Transverse colon (tissue), 4 donors: Measurements from ENCODE around the gene RNF187. TPM values are rescaled to one million over a fixed set of nuclear protein-coding genes. Genes with fewer than 3 reads are reported as not detected.
A peak's percentile ranks its signal among the peaks of the same experiment; 100 is the strongest.

ENCODE experiments used
- DNase-seq: peaks from one replicate; pipeline ENCODE4 v3.0.0-alpha.2; 2019
- H3K27ac ChIP-seq, 4 donors: fragments of 200-600 bp; sonication (generic); 2 replicates each; pipeline ENCODE4 v1.5.1; 2016 to 2018; ENCODE audit warnings: inconsistent platforms in 4 of 4
- H3K27me3 ChIP-seq: fragments of 200-600 bp; sonication (generic); 2 replicates; pipeline ENCODE4 v1.5.1; 2017; ENCODE audit warnings: inconsistent platforms
- H3K36me3 ChIP-seq, 4 donors: fragments of 200-600 bp; sonication (generic); 2 replicates each; pipeline ENCODE4 v1.5.1; 2017 to 2019; ENCODE audit warnings: inconsistent platforms in 4 of 4
- H3K4me1 ChIP-seq, 4 donors: fragments of 200-600 bp; sonication (generic); 2 replicates each; pipeline ENCODE4 v1.5.1; 2017 to 2020; ENCODE audit warnings: inconsistent platforms in 4 of 4
- H3K4me3 ChIP-seq, 4 donors: fragments of 200-600 bp; sonication (generic); 1 replicate in 1 of 4; 2 replicates in 3 of 4; pipeline versions ENCODE4 v1.5.1 to v1.6.1; 2017 to 2019; ENCODE audit warnings: inconsistent platforms in 4 of 4
- H3K9me3 ChIP-seq, 2 donors: fragments of 200-600 bp; sonication (generic); 2 replicates each; pipeline ENCODE4 v1.5.1; 2017 to 2019; ENCODE audit warnings: inconsistent platforms in 2 of 2
- CTCF ChIP-seq, 5 experiments: fragments of 200-600 bp in 3 of 5; fragments of 450-650 bp in 2 of 5; sonication (generic) in 3 of 5; IDR thresholded peaks; 1 replicate in 2 of 5; 2 replicates in 3 of 5; pipeline ENCODE4 v1.5.1; 2016 to 2017; ENCODE audit warnings: antibody characterized with exemption in 5 of 5, inconsistent platforms in 3 of 5, mild to moderate bottlenecking in 2 of 5, moderate library complexity in 1 of 5
- EP300 ChIP-seq: sonication (generic); formaldehyde crosslinking; IDR thresholded peaks from one replicate; pipeline ENCODE4 v1.6.1; 2017; ENCODE audit warnings: antibody characterized with exemption, low read depth
- POLR2A ChIP-seq: fragments of 450-650 bp; IDR thresholded peaks from one replicate; pipeline ENCODE4 v1.6.1; 2016; ENCODE audit warnings: antibody characterized with exemption, mild to moderate bottlenecking, moderate library complexity
- POLR2AphosphoS5 ChIP-seq, 3 donors: sonication (generic); formaldehyde crosslinking; IDR thresholded peaks; one replicate each; pipeline ENCODE4 v1.6.1; 2016; ENCODE audit warnings: antibody characterized with exemption in 3 of 3
- WGBS, 2 donors: methylation state at CpG; one replicate each; pipeline ENCODE4 v1.1.5; 2018; ENCODE audit warnings: low coverage in 1 of 2; 5-methylcytosine and 5-hydroxymethylcytosine counted together
- in situ Hi-C, 4 donors: fragments of 200-750 bp; cut with MboI; loops; one replicate each; pipeline versions ENCODE4 v1.15.0 to v1.15.1; 2017; ENCODE audit warnings: low sequenced_read_pairs in 3 of 4, low pct_ligation_motif_present in 1 of 4, low pct_unique_long_range_greater_than_20kb in 1 of 4
- intact Hi-C: fragments of 100-400 bp; cut with DNase I; formaldehyde crosslinking; loops from one replicate; pipeline ENCODE4 v1.15.1; 2023; ENCODE audit warnings: low total_unique reads
- total RNA-seq, 4 donors: library from RNA; depleted of rRNA; stranded (reverse); fragments of >200 nt; gene quantifications; one replicate each; pipeline ENCODE4 v1.1.0, GENCODE V29; 2016

The RNF187 gene
- total RNA-seq, 4 donors from 2014 or later: 13.8 to 110 (median 27.1) TPM

DNA sequence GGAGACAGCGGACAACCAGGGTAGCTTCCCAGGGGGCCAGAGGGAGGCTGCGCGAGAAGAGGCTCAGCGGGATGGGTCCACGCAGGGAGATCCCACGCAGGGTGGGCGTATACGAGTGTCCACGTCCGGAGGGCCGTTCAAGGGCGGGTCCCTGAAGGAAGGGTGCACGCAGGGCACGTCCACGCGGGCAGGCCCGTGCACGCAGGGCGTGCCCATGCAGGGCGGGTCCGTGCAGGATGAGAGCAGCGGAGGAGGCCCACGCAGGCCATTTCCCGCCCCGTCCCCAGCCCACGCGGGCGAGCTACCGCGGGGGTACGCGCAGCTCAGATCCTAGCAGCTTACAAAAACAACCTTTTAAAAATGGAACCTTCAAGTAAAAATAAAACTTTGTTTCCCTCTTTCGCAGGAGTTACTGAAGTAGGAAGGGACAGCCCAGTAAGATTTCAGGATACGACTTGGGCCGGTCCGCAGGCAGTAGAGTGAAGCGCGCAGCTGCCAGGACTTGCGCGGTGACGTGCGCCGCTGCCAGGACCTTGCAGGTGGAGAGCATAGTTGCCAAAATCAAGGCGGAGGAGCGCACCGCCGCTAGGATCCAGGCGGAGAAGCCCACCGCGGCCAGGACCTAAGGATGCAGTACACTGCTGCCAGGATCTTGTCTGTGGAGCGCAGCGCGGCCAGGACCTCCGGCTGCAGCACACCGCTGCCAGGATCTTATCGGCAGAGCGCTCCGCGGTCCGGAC, 416 bp upstream of the RNF187 start:
- peak; percentile 67 for DNase-seq
- intact Hi-C loops: no loop called here
- H3K36me3 ChIP-seq: peaks cover 0 to 6% (median 2%) of the 10 kb centered on the region in 4 donors
- peaks cover 7 to 37% (median 19%) of the 10 kb centered on the region in 4 donors for H3K4me1 ChIP-seq
- WGBS, 2 donors: 0% methylated on average over 50 of the region's 60 CpGs; no CpG with 5 or more reads in 1 of the 2 donors
- H3K9me3 ChIP-seq: no peaks in the 10 kb centered on the region
- TF ChIP-seq POLR2AphosphoS5 (IDR thresholded peaks at IDR 0.05): peak; percentile 52 to 61 (median 52)
- no peak for TF ChIP-seq EP300
- TF ChIP-seq CTCF (IDR thresholded peaks at IDR 0.05): no peak
- TF ChIP-seq POLR2A: peak; percentile 60
- H3K27me3 ChIP-seq: no peaks in the 10 kb centered on the region
- H3K4me3 ChIP-seq: peak overlapping the region; percentile 69 to 97 (median 77)
- in situ Hi-C loops: no loop called here
- H3K27ac ChIP-seq: peak overlapping the region; percentile 91 to 97 (median 96)

DNA sequence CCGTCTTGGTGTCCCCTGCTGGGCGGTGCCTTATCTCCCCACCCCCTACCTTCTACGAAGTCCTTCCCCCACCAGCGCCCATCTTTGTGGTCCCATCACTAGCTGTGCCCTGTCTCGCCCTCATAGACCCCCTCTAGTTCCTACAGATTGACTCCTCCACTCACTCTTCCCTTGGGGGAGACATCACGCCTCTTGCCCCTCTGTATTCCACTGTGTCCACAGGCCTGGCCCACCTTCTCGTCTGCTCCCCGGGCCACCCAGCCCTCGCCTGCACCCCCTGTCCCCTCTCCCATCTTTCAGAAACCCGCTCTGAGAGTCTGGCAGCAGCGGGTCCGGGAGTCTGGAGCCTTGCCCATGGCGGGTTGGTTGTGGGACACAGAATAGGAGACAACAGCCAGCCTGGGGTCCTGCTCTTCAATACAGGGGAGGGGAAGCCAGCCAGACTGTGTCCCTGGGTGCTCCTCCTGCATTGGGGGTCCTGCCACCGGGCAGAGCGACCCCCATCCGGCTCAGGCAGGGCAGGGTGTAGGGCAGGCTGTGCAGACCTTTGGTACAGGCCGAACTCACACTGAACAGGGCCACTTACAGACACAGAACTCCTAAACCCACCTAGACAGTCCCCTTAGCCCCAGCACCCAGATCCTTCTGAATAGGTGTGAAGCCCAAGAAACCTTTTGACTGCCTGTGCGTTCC, 1.1 kb downstream of the RNF187 start:
- intact Hi-C loops: no loop called here
- in situ Hi-C loops: no loop called here
- TF ChIP-seq EP300 (no peak), POLR2A (no peak), POLR2AphosphoS5 (IDR thresholded peaks at IDR 0.05) (no peak), CTCF (IDR thresholded peaks at IDR 0.05) (no peak)
- no peak for DNase-seq
- peak overlapping the region; percentile 91 to 97 (median 96) for H3K27ac ChIP-seq
- 30 to 35% methylated on average over 10 to 18 of the region's 18 CpGs for WGBS, 2 donors
- H3K36me3 ChIP-seq: peaks cover 0 to 12% (median 4%) of the 10 kb centered on the region in 4 donors
- H3K4me1 ChIP-seq: peaks cover 7 to 37% (median 19%) of the 10 kb centered on the region in 4 donors
- peak overlapping the region; percentile 69 to 80 (median 72) for H3K4me3 ChIP-seq
- H3K9me3 ChIP-seq: no peaks in the 10 kb centered on the region
- H3K27me3 ChIP-seq: no peaks in the 10 kb centered on the region

DNA sequence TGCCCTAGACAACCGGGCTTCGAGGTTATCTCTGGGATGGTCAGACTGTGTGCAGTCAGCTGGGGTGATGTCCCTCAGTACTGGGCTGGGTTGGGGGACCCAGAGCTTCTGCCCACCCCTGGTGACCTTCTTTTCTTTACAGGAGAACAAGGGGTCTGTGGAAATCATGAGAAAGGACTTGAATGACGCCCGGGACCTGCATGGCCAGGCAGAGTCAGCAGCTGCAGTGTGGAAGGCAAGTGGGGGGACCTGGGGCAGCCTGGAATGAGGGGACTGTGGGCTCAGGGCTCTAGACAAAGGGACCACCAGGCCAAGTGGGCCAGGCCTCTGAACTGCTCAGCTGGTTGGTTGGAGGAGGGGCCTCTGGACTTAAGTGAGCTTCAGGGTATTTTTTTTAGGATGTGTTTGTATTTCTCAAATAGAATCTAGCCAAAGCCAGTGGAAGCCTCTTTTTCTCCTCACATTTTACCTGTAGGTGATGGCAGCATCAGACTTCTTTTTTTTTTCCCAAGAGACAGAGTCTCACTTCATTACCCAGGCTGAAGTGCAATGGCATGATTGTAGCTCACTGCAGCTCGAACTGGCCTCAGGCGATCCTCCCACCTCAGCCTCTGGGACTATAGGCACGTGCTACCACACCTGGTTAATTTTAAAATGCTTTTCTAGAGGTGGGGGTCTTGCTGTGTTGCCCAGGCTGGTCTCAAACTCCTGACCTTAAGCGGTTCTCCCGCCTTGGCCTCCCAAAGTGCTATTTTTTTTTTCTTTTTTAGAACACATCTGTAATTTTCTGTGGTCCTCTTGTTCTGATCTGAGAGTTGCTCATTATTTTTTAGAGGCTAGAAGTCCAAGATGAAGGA, 1.9 kb downstream of the RNF187 start:
- intact Hi-C loops: no loop called here
- peaks cover 0 to 20% (median 7%) of the 10 kb centered on the region in 4 donors for H3K36me3 ChIP-seq
- in situ Hi-C loops: no loop called here
- peaks cover 7 to 37% (median 19%) of the 10 kb centered on the region in 4 donors for H3K4me1 ChIP-seq
- no peaks in the 10 kb centered on the region for H3K27me3 ChIP-seq
- H3K9me3 ChIP-seq: no peaks in the 10 kb centered on the region
- no peak for TF ChIP-seq POLR2A
- no peak for TF ChIP-seq CTCF (IDR thresholded peaks at IDR 0.05)
- TF ChIP-seq POLR2AphosphoS5 (IDR thresholded peaks at IDR 0.05): no peak
- no peak for TF ChIP-seq EP300
- DNase-seq: no peak
- 84 to 95% methylated on average over 3 to 9 of the region's 9 CpGs for WGBS, 2 donors
- H3K4me3 ChIP-seq: peak overlapping the region in 1 of 4 donors; percentile 69
- H3K27ac ChIP-seq: no peak overlapping the region
